Right lobe of liver (tissue), 4 donors: Measurements from ENCODE around the gene SH2B3.

Experiments
- CTCF ChIP-seq, 4 donors: fragments of 200-600 bp in 3 of 4; fragments of 450-650 bp in 1 of 4; IDR thresholded peaks; one replicate each; pipeline versions ENCODE4 v1.5.1 to v1.8.0; 2016 to 2022; ENCODE audit warnings: antibody characterized with exemption in 4 of 4, mild to moderate bottlenecking in 2 of 4
- POLR2A ChIP-seq: fragments of 450-650 bp; IDR thresholded peaks from one replicate; pipeline ENCODE4 v1.6.1; 2017; ENCODE audit warnings: antibody characterized with exemption, mild to moderate bottlenecking
- donor health status: DM: no; HTN: no; CAD: no.
- donor health status: DM: no; HTN: no; CAD: no.
- donor health status: DM: no; HTN: yes; CAD: no.

DNA sequence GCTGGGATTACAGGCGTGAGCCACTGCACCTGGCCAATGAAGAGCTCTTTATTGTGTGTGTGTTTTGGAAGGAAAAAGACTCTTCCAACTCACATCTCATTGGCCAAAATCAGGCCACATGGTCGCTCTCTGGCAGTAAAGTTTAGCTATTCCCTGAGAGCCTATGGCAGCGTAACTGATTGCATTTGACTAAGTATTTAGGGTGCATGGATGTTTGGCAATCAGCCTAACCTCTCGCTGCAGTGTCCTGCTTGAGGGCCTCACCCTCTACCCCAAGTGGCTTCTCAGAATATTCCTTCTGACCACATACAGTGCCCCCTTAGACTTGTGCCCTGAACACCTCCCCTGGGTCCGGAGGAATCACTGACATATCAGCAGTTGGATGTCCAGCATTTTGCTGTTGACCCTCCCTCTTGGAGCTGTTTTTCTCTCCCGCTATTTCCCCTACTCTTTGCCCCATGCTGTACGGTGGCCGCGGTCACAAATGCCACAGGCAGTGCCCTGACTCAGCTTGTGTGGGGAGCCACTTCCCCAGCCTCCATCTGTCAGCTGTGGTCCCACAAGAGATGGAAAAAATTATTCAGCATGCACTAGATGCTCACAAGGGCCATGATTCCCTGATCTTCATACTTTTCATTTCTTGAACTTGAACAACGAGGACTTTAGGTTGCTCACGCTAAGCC is 46.4 kb upstream of the SH2B3 start:
- no peak for TF ChIP-seq CTCF (IDR thresholded peaks at IDR 0.05)
- no peak for TF ChIP-seq POLR2A
